Fibroblast of lung (primary cell): ENCODE measurements around the gene PRMT7. TPM values are rescaled to one million over a fixed set of nuclear protein-coding genes. Genes with fewer than 3 reads are reported as not detected.

Experiments
- DNase-seq, 2 donors: peaks; one replicate each; pipeline versions ENCODE4 v3.0.0 to v3.0.0-alpha.2; 2010; ENCODE audit warnings: low read depth in 2 of 2
- H2AFZ ChIP-seq: 2 replicates; pipeline ENCODE4 v1.5.1; 2012; ENCODE audit warnings: low read length, control low read depth, inconsistent platforms
- H3K27ac ChIP-seq: 2 replicates; pipeline ENCODE4 v1.5.1; 2011; ENCODE audit warnings: low read length, control low read depth; ENCODE audit not compliant: insufficient read depth
- H3K27me3 ChIP-seq: 2 replicates; pipeline ENCODE4 v1.5.1; 2011; ENCODE audit warnings: mild to moderate bottlenecking, low read length; ENCODE audit not compliant: control insufficient read depth, insufficient read depth
- H3K36me3 ChIP-seq: 2 replicates; pipeline ENCODE4 v1.5.1; 2011; ENCODE audit warnings: low read length; ENCODE audit not compliant: control insufficient read depth, insufficient read depth
- H3K4me1 ChIP-seq: 2 replicates; pipeline ENCODE4 v1.5.1; 2011; ENCODE audit warnings: low read length; ENCODE audit not compliant: control insufficient read depth, insufficient read depth; ENCODE audit errors: extremely low read depth
- H3K4me2 ChIP-seq: 2 replicates; pipeline ENCODE4 v1.5.1; 2011; ENCODE audit warnings: low read length, control low read depth; ENCODE audit not compliant: insufficient read depth; ENCODE audit errors: extremely low read depth
- H3K4me3 ChIP-seq, 4 experiments: fragments of 200-600 bp in 1 of 4; sonication (generic) in 1 of 4; replicated peaks in 1 of 4; 2 replicates each; pipeline ENCODE4 v1.5.1; 2011 to 2016; ENCODE audit warnings: low read length in 4 of 4, low read depth in 3 of 4, mild to moderate bottlenecking in 3 of 4, control low read depth in 2 of 4, inconsistent platforms in 1 of 4, mixed read lengths in 1 of 4; ENCODE audit not compliant: insufficient read depth in 1 of 4; ENCODE audit errors: control extremely low read depth in 1 of 4
- H3K79me2 ChIP-seq: 2 replicates; pipeline ENCODE4 v1.5.1; 2012; ENCODE audit warnings: mild to moderate bottlenecking, low read length, inconsistent platforms; ENCODE audit not compliant: control insufficient read depth, insufficient read depth
- H3K9ac ChIP-seq: 2 replicates; pipeline ENCODE4 v1.5.1; 2011; ENCODE audit warnings: mild to moderate bottlenecking, low read length, control low read depth; ENCODE audit not compliant: insufficient read depth
- H3K9me3 ChIP-seq: 2 replicates; pipeline ENCODE4 v1.5.1; 2012; ENCODE audit warnings: low read depth, low read length; ENCODE audit not compliant: control insufficient read depth, insufficient read depth
- H4K20me1 ChIP-seq: 2 replicates; pipeline ENCODE4 v1.5.1; 2011; ENCODE audit warnings: low read length; ENCODE audit not compliant: control insufficient read depth, insufficient read depth; ENCODE audit errors: extremely low read depth
- EZH2 ChIP-seq: IDR thresholded peaks from 2 replicates; pipeline ENCODE4 v1.5.1; 2012; ENCODE audit warnings: low read length, control low read depth, mild to moderate bottlenecking; ENCODE audit errors: missing control alignments
- polyA plus RNA-seq, 2 donors: library from polyadenylated mRNA; depleted of rRNA in 1 of 2; stranded (reverse) in 1 of 2; unstranded in 1 of 2; fragments of >200 nt; gene quantifications; 2 replicates each; pipeline ENCODE4 v1.2.1, GENCODE V29; 2011 to 2012; ENCODE audit warnings: missing spikeins in 1 of 2
- total RNA-seq: library from RNA; depleted of rRNA; stranded (reverse); fragments of >200 nt; gene quantifications from 2 replicates; pipeline ENCODE4 v1.2.1, GENCODE V29; 2014
- TF ChIP-seq, protein P1 (sequence below), 2 donors: IDR thresholded peaks in 1 of 2; conservative IDR thresholded peaks in 1 of 2; 1 replicate in 1 of 2; 2 replicates in 1 of 2; pipeline ENCODE4 v1.5.1; 2011 to 2012; ENCODE audit warnings: low read length in 2 of 2, control low read depth in 1 of 2, inconsistent platforms in 1 of 2, low read depth in 1 of 2, mild to moderate bottlenecking in 1 of 2

Gene PRMT7
- total and polyA plus RNA-seq, 2 donors (not counting 1 experiment from before 2014, with no cell fraction given): 24.0 to 39.3 TPM

DNA sequence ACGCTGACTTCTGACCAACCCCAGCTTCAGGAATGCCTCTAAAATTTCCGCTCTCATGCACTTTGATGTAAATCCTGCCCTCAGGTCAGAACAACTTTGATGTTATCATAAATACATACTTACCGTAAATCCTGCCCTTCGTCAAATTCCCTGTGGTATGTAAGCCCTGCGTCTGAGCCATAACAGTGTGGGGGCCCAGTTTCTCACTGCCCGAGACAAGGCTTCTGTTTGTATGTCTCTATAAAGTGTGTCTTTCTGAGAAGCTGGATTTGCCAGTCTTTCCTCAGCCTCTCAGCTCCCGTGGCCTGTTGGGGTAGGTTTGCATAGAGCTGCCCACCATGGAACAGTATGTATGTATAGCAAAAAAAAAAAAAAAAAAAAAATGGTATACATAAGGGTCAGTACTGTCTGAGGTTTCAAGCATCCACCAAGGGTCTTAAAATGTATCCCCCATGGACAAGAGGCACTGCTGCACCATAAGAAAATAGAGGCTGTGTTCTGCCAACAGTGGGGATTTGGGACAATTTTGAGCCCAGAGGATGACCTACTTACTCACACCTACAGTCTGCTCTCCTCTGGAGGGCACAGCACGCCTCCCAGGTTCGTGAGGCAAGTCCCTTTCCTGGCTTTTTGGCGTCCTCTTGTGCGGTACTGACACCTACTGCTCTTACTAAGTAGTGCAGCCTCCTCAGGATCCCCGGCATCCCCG lies 17.5 kb downstream of the PRMT7 start:
- Histone ChIP-seq H3K4me1 (peaks cover 9% of the 10 kb centered on the region), H3K36me3 (peaks cover 7% of the 10 kb centered on the region), H3K9ac (no peak overlapping the region), H3K27me3 (no peaks in the 10 kb centered on the region), H3K79me2 (no peaks in the 10 kb centered on the region), H3K4me3 (no peak overlapping the region), H3K9me3 (no peaks in the 10 kb centered on the region), H3K4me2 (no peak overlapping the region), H3K27ac (no peak overlapping the region), H2AFZ (no peak overlapping the region), H4K20me1 (no peaks in the 10 kb centered on the region)
- no peak for TF ChIP-seq EZH2
- TF ChIP-seq, protein P1, sequence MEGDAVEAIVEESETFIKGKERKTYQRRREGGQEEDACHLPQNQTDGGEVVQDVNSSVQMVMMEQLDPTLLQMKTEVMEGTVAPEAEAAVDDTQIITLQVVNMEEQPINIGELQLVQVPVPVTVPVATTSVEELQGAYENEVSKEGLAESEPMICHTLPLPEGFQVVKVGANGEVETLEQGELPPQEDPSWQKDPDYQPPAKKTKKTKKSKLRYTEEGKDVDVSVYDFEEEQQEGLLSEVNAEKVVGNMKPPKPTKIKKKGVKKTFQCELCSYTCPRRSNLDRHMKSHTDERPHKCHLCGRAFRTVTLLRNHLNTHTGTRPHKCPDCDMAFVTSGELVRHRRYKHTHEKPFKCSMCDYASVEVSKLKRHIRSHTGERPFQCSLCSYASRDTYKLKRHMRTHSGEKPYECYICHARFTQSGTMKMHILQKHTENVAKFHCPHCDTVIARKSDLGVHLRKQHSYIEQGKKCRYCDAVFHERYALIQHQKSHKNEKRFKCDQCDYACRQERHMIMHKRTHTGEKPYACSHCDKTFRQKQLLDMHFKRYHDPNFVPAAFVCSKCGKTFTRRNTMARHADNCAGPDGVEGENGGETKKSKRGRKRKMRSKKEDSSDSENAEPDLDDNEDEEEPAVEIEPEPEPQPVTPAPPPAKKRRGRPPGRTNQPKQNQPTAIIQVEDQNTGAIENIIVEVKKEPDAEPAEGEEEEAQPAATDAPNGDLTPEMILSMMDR (conservative IDR thresholded peaks at IDR 0.05 in 1 of 2, IDR thresholded peaks at IDR 0.05 in 1 of 2; ENCODE audit: low read depth in 1 of 2, low read length in 2 of 2): peak; percentile 95 to 96
- DNase-seq: peak; percentile 73 to 84

DNA sequence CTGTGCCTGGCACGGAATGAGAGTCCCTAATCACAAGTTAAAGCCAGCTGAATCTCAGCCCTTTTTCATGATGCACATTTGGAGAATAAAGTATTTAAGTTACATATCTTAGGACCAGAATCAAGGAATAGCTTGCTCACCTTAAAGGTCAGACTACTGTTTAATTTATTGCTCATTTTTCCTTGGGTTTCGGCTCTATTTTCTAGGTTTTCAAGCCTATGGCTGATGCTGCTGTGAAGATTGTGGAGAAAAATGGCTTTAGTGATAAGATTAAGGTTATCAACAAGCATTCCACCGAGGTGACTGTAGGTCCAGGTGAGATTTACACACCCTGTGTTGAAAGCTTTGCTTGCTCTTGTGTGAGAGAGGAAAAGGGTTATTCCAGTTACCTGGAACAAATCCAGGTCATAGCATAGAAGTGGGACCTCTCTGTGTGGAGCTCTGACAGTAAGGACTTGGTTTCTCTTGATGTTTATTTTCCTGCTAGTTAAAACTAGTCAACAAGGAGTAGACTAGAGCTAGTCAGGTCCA lies 18.1 kb downstream of the PRMT7 start:
- Histone ChIP-seq H3K9me3 (no peaks in the 10 kb centered on the region), H4K20me1 (no peaks in the 10 kb centered on the region), H3K79me2 (no peaks in the 10 kb centered on the region), H3K4me3 (no peak overlapping the region), H3K27me3 (no peaks in the 10 kb centered on the region), H3K4me1 (peaks cover 9% of the 10 kb centered on the region), H3K9ac (no peak overlapping the region), H2AFZ (no peak overlapping the region), H3K27ac (no peak overlapping the region), H3K36me3 (peaks cover 7% of the 10 kb centered on the region), H3K4me2 (no peak overlapping the region)
- TF ChIP-seq, protein P1 (conservative IDR thresholded peaks at IDR 0.05 in 1 of 2, IDR thresholded peaks at IDR 0.05 in 1 of 2; ENCODE audit: low read depth in 1 of 2, low read length in 2 of 2): no peak
- no peak for TF ChIP-seq EZH2
- DNase-seq: no peak

GRCh38 chr16:68331879-68332410 lies 21.1 kb downstream of the PRMT7 start:
- no peaks in the 10 kb centered on the region for H3K27me3 ChIP-seq
- H3K79me2 ChIP-seq: no peaks in the 10 kb centered on the region
- H2AFZ ChIP-seq: no peak overlapping the region
- DNase-seq: peak; percentile 50 to 75
- H3K9me3 ChIP-seq: no peaks in the 10 kb centered on the region
- no peak overlapping the region for H3K9ac ChIP-seq
- H3K4me3 ChIP-seq: no peak overlapping the region
- H3K4me1 ChIP-seq: peaks cover 12% of the 10 kb centered on the region
- H4K20me1 ChIP-seq: no peaks in the 10 kb centered on the region
- H3K27ac ChIP-seq: peak overlapping the region; percentile 50
- H3K36me3 ChIP-seq: peaks cover 1% of the 10 kb centered on the region
- H3K4me2 ChIP-seq: peak overlapping the region; percentile 52
- TF ChIP-seq, protein P1 (conservative IDR thresholded peaks at IDR 0.05 in 1 of 2, IDR thresholded peaks at IDR 0.05 in 1 of 2; ENCODE audit: low read depth in 1 of 2, low read length in 2 of 2): no peak
- TF ChIP-seq EZH2: no peak
